H1 (cell line): Measurements from ENCODE around the gene MARCHF9. TPM values are rescaled to one million over a fixed set of nuclear protein-coding genes. Genes with fewer than 3 reads are reported as not detected.

Experiments
- CTCF ChIA-PET: fragments of 300-600 bp; sonication (Branson Sonifier 250); formaldehyde crosslinking; loops from one replicate; lab custom pipeline; 2021; ENCODE audit not compliant: partially characterized antibody; lab: Charles Lee
- POLR2A ChIA-PET: fragments of 300-600 bp; sonication (Branson Sonifier 250); formaldehyde crosslinking; loops from one replicate; lab custom pipeline; 2021; ENCODE audit warnings: inconsistent platforms; ENCODE audit not compliant: partially characterized antibody; lab: Charles Lee
- DNase-seq, 2 experiments: peaks; one replicate each; pipeline versions ENCODE4 v3.0.0 to v3.0.0-alpha.2; 2010 to 2022; ENCODE audit warnings: low spot score in 2 of 2, low read depth in 1 of 2, mixed read lengths in 1 of 2
- FAIRE-seq: peaks from 2 replicates; lab custom pipeline; 2011; peaks lifted over from hg19 to GRCh38; lab: Jason Lieb, UNC
- H2AFZ ChIP-seq: 2 replicates; pipeline ENCODE4 v1.8.1; 2012; ENCODE audit warnings: low read length, inconsistent platforms
- H2AK5ac ChIP-seq: 2 replicates; pipeline ENCODE4 v1.6.1; 2013; ENCODE audit warnings: low read depth, low read length
- H2BK120ac ChIP-seq: replicated peaks from 2 replicates; pipeline ENCODE3; 2013; ENCODE audit warnings: low read depth, low read length, inconsistent platforms
- H2BK12ac ChIP-seq: 2 replicates; pipeline ENCODE4 v1.6.1; 2013; ENCODE audit warnings: low read depth, low read length
- H2BK15ac ChIP-seq: 2 replicates; pipeline ENCODE4 v1.6.1; 2013; ENCODE audit warnings: low read length
- H2BK20ac ChIP-seq: 2 replicates; pipeline ENCODE4 v1.6.1; 2013; ENCODE audit warnings: low read length
- H2BK5ac ChIP-seq: 2 replicates; pipeline ENCODE4 v1.6.1; 2013; ENCODE audit warnings: low read depth, low read length
- H3K14ac ChIP-seq: 2 replicates; pipeline ENCODE4 v1.6.1; 2013; ENCODE audit warnings: inconsistent platforms; ENCODE audit not compliant: insufficient read length
- H3K18ac ChIP-seq: 2 replicates; pipeline ENCODE4 v1.6.1; 2013; ENCODE audit warnings: low read length; ENCODE audit errors: extremely low read depth
- H3K23ac ChIP-seq: 2 replicates; pipeline ENCODE4 v1.6.1; 2013; ENCODE audit warnings: inconsistent platforms; ENCODE audit not compliant: insufficient read length
- H3K23me2 ChIP-seq: 2 replicates; pipeline ENCODE4 v1.6.1; 2013; ENCODE audit warnings: low read depth, low read length
- H3K27ac ChIP-seq: 2 replicates; pipeline ENCODE4 v1.6.1; 2011; ENCODE audit warnings: low read depth, low read length, inconsistent platforms
- H3K27me3 ChIP-seq, 4 experiments: replicated peaks in 1 of 4; 1 replicate in 1 of 4; 2 replicates in 3 of 4; pipeline versions ENCODE4 v1.6.1 to v1.8.1; 2011 to 2013; ENCODE audit warnings: low read length in 3 of 4, mild to moderate bottlenecking in 3 of 4, inconsistent platforms in 2 of 4, mixed read lengths in 2 of 4, moderate library complexity in 1 of 4; ENCODE audit not compliant: control insufficient read depth in 3 of 4, insufficient read depth in 3 of 4; ENCODE audit errors: extremely low read depth in 1 of 4
- H3K36me3 ChIP-seq, 4 experiments: 2 replicates each; pipeline versions ENCODE4 v1.6.1 to v1.8.1; 2011 to 2013; ENCODE audit warnings: mild to moderate bottlenecking in 4 of 4, low read length in 3 of 4, moderate library complexity in 2 of 4, control low read depth in 1 of 4, inconsistent platforms in 1 of 4; ENCODE audit not compliant: insufficient read depth in 4 of 4, control insufficient read depth in 2 of 4
- H3K4ac ChIP-seq: replicated peaks from 2 replicates; pipeline ENCODE3; 2013; ENCODE audit warnings: low read length, low read depth, mixed read lengths, inconsistent platforms; ENCODE audit not compliant: insufficient read length
- H3K4me1 ChIP-seq, 4 experiments: replicated peaks in 1 of 4; 1 replicate in 1 of 4; 2 replicates in 3 of 4; pipeline versions ENCODE4 v1.6.1 to v1.8.1; 2011 to 2013; ENCODE audit warnings: low read length in 3 of 4, inconsistent platforms in 2 of 4, mixed read lengths in 1 of 4; ENCODE audit not compliant: insufficient read depth in 4 of 4, control insufficient read depth in 3 of 4
- H3K4me2 ChIP-seq, 2 experiments: 2 replicates each; pipeline versions ENCODE4 v1.6.1 to v1.8.1; 2011 to 2013; ENCODE audit warnings: low read depth in 2 of 2, low read length in 2 of 2, control low read depth in 1 of 2, inconsistent platforms in 1 of 2, mild to moderate bottlenecking in 1 of 2; ENCODE audit not compliant: insufficient read depth in 1 of 2
- H3K4me3 ChIP-seq, 4 experiments: fragments of 200-600, 300-600 bp in 1 of 4; sonication (generic), shearing (Covaris generic), sonication (Bioruptor Twin) in 1 of 4; 2 replicates each; pipeline versions ENCODE4 v1.5.1 to v1.8.1; 2011 to 2016; ENCODE audit warnings: low read length in 4 of 4, low read depth in 3 of 4, control low read depth in 2 of 4, inconsistent platforms in 2 of 4, mild to moderate bottlenecking in 2 of 4, mixed read lengths in 1 of 4, moderate library complexity in 1 of 4; ENCODE audit not compliant: insufficient read depth in 2 of 4; ENCODE audit errors: extremely low read depth in 1 of 4
- H3K56ac ChIP-seq: replicated peaks from 2 replicates; pipeline ENCODE3; 2013; ENCODE audit warnings: low read depth, mild to moderate bottlenecking, mixed read lengths, low read length, inconsistent platforms; ENCODE audit not compliant: insufficient read length
- H3K79me1 ChIP-seq: 2 replicates; pipeline ENCODE4 v1.6.1; 2013; ENCODE audit warnings: low read depth, low read length, control low read depth
- H3K79me2 ChIP-seq, 2 experiments: 2 replicates each; pipeline versions ENCODE4 v1.6.1 to v1.8.1; 2012 to 2013; ENCODE audit warnings: low read length in 2 of 2, mild to moderate bottlenecking in 2 of 2, inconsistent platforms in 1 of 2; ENCODE audit not compliant: insufficient read depth in 2 of 2, control insufficient read depth in 1 of 2
- H3K9ac ChIP-seq, 4 experiments: replicated peaks in 1 of 4; 1 replicate in 1 of 4; 2 replicates in 3 of 4; pipeline versions ENCODE4 v1.6.1 to v1.8.1; 2011 to 2013; ENCODE audit warnings: low read depth in 3 of 4, low read length in 3 of 4, control low read depth in 2 of 4, mild to moderate bottlenecking in 2 of 4, moderate library complexity in 2 of 4, inconsistent platforms in 1 of 4; ENCODE audit errors: extremely low read depth in 1 of 4
- H3K9me3 ChIP-seq, 2 experiments: 2 replicates each; pipeline versions ENCODE4 v1.6.1 to v1.8.1; 2012 to 2013; ENCODE audit warnings: mild to moderate bottlenecking in 2 of 2, moderate library complexity in 2 of 2, control low read depth in 1 of 2, inconsistent platforms in 1 of 2, low read depth in 1 of 2, low read length in 1 of 2, mixed read lengths in 1 of 2; ENCODE audit not compliant: insufficient read depth in 2 of 2
- H4K20me1 ChIP-seq, 2 experiments: replicated peaks in 1 of 2; 2 replicates each; pipeline versions ENCODE3 to v1.8.1; 2011 to 2013; ENCODE audit warnings: inconsistent platforms in 2 of 2, low read length in 2 of 2, mild to moderate bottlenecking in 1 of 2; ENCODE audit not compliant: insufficient read depth in 2 of 2, control insufficient read depth in 1 of 2
- H4K5ac ChIP-seq: 2 replicates; pipeline ENCODE4 v1.6.1; 2013; ENCODE audit warnings: low read length, low read depth, mixed read lengths, inconsistent platforms; ENCODE audit not compliant: insufficient read length
- H4K8ac ChIP-seq: 2 replicates; pipeline ENCODE4 v1.8.0; 2013; ENCODE audit warnings: mild to moderate bottlenecking, moderate library complexity, low read length, inconsistent platforms; ENCODE audit not compliant: insufficient read depth; ENCODE audit errors: extremely low read depth
- H4K91ac ChIP-seq: replicated peaks from 2 replicates; pipeline ENCODE3; 2013; ENCODE audit warnings: low read length, mixed read lengths, inconsistent platforms; ENCODE audit not compliant: insufficient read length
- CBX8 ChIP-seq: fragments of 300-800, 300-1000 bp; sonication (generic); IDR thresholded peaks from 2 replicates; pipeline ENCODE4 v1.7.1; 2016; ENCODE audit warnings: low read depth, low read length, borderline replicate concordance
- KDM4A ChIP-seq: IDR thresholded peaks from one replicate; pipeline ENCODE4 v1.7.1; 2012; ENCODE audit warnings: low read depth, mild to moderate bottlenecking, moderate library complexity, low read length, inconsistent platforms; ENCODE audit not compliant: severe bottlenecking
- POLR2AphosphoS5 ChIP-seq: IDR thresholded peaks from 2 replicates; pipeline ENCODE4 v1.6.1; 2011; ENCODE audit warnings: low read depth, low read length
- SIN3A ChIP-seq, 2 experiments: IDR thresholded peaks in 1 of 2; conservative IDR thresholded peaks in 1 of 2; 2 replicates each; pipeline ENCODE4 v1.6.1; 2011 to 2012; ENCODE audit warnings: low read length in 2 of 2, improper control_type of control experiment in 1 of 2, low read depth in 1 of 2, mild to moderate bottlenecking in 1 of 2
- SIRT6 ChIP-seq: IDR thresholded peaks from one replicate; pipeline ENCODE4 v1.7.1; 2012; ENCODE audit warnings: low read length, inconsistent platforms
- TAF7 ChIP-seq: optimal IDR thresholded peaks from 2 replicates; pipeline ENCODE3; 2011; ENCODE audit warnings: low read depth, mild to moderate bottlenecking, inconsistent platforms, low read length, moderate library complexity, borderline replicate concordance
- WGBS, 2 experiments: shearing (Covaris generic) in 1 of 2; methylation state at CpG; one replicate each; pipeline versions ENCODE4 v1.1.6 to v1.1.7; 2013 to 2015; ENCODE audit warnings: low lambda C conversion rate in 2 of 2, mixed read lengths in 2 of 2, inconsistent platforms in 1 of 2, low coverage in 1 of 2, missing lambda C conversion rate in 1 of 2; ENCODE audit not compliant: insufficient replicate concordance in 2 of 2, insufficient coverage in 1 of 2, insufficient read length in 1 of 2; ENCODE audit errors: extremely low coverage in 1 of 2, missing lambda C conversion rate in 1 of 2; 5-methylcytosine and 5-hydroxymethylcytosine counted together
- polyA plus RNA-seq, 7 experiments: library from polyadenylated mRNA; depleted of rRNA in 3 of 7; stranded (reverse) in 5 of 7; unstranded in 2 of 7; fragments of >200 nt in 5 of 7; fragments of 200-250 nt in 2 of 7; gene quantifications; 1 replicate in 5 of 7; 2 replicates in 1 of 7; 4 replicates in 1 of 7; pipeline versions ENCODE4 v1.2.1 to v1.2.3, GENCODE V29; 2011 to 2013; ENCODE audit warnings: missing spikeins in 2 of 7, mixed read lengths in 2 of 7
- total RNA-seq: library from RNA; stranded (reverse); fragmentation: NEBNext Ultra II Directional; extraction: Animal tissue kit (Norgen Biotek cat#: 25700); gene quantifications from 2 replicates; pipeline ENCODE4 v1.2.1, GENCODE V29; 2021
- TF ChIP-seq, protein P1 (sequence below): IDR thresholded peaks from 2 replicates; pipeline ENCODE4 v1.6.1; 2012; ENCODE audit warnings: low read length, inconsistent platforms
- TF ChIP-seq, protein P2 (sequence below): IDR thresholded peaks from 2 replicates; pipeline ENCODE4 v1.6.1; 2011; ENCODE audit warnings: low read length, improper control_type of control experiment
- TF ChIP-seq, protein P3 (sequence below): IDR thresholded peaks from 2 replicates; pipeline ENCODE4 v1.6.1; 2012; ENCODE audit warnings: inconsistent platforms

Gene MARCHF9
- total and polyA plus RNA-seq, 2 of the 8 experiments (the other 6 are each of a cell fraction or from before 2014, with no cell fraction given): 6.4 to 7.8 TPM

GRCh38 chr12:57741413-57741789 is 13.5 kb upstream of the MARCHF9 start:
- H2AK5ac ChIP-seq: no peak overlapping the region
- TF ChIP-seq, protein P1, sequence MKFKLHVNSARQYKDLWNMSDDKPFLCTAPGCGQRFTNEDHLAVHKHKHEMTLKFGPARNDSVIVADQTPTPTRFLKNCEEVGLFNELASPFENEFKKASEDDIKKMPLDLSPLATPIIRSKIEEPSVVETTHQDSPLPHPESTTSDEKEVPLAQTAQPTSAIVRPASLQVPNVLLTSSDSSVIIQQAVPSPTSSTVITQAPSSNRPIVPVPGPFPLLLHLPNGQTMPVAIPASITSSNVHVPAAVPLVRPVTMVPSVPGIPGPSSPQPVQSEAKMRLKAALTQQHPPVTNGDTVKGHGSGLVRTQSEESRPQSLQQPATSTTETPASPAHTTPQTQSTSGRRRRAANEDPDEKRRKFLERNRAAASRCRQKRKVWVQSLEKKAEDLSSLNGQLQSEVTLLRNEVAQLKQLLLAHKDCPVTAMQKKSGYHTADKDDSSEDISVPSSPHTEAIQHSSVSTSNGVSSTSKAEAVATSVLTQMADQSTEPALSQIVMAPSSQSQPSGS: no peak
- no peak for TF ChIP-seq CBX8
- TF ChIP-seq SIN3A (conservative IDR thresholded peaks at IDR 0.05 in 1 of 2, IDR thresholded peaks at IDR 0.05 in 1 of 2; ENCODE audit: low read depth in 1 of 2, low read length in 2 of 2): no peak
- TF ChIP-seq SIRT6: no peak
- no peak for TF ChIP-seq POLR2AphosphoS5
- no peak for TF ChIP-seq TAF7
- TF ChIP-seq, protein P2, sequence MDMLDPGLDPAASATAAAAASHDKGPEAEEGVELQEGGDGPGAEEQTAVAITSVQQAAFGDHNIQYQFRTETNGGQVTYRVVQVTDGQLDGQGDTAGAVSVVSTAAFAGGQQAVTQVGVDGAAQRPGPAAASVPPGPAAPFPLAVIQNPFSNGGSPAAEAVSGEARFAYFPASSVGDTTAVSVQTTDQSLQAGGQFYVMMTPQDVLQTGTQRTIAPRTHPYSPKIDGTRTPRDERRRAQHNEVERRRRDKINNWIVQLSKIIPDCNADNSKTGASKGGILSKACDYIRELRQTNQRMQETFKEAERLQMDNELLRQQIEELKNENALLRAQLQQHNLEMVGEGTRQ: no peak
- TF ChIP-seq KDM4A: no peak
- TF ChIP-seq, protein P3, sequence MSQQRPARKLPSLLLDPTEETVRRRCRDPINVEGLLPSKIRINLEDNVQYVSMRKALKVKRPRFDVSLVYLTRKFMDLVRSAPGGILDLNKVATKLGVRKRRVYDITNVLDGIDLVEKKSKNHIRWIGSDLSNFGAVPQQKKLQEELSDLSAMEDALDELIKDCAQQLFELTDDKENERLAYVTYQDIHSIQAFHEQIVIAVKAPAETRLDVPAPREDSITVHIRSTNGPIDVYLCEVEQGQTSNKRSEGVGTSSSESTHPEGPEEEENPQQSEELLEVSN: no peak

More at GRCh38 chr12:57741413-57741789, 13.5 kb upstream of the MARCHF9 start:
- H4K20me1 ChIP-seq: peaks cover 0 to 6% of the 10 kb centered on the region in 2 experiments
- 77% methylated on average over 1 of the region's 1 CpG; no CpG with 5 or more reads in 1 of the 2 experiments for WGBS, 2 experiments
- no peak overlapping the region for H3K27ac ChIP-seq
- H3K79me2 ChIP-seq: no peaks in the 10 kb centered on the region
- no peak overlapping the region for H3K4me3 ChIP-seq
- H3K9ac ChIP-seq: no peak overlapping the region
- H2AFZ ChIP-seq: no peak overlapping the region
- H3K23me2 ChIP-seq: peaks cover 6% of the 10 kb centered on the region
- H3K23ac ChIP-seq: no peak overlapping the region
- H3K27me3 ChIP-seq: peaks cover 33 to 54% (median 50%) of the 10 kb centered on the region in 4 experiments
- peak overlapping the region in 1 of 2 experiments; percentile 23; a peak in 1 of 4 replicates for H3K4me2 ChIP-seq
- H3K14ac ChIP-seq: no peak overlapping the region
- H2BK120ac ChIP-seq: no peak overlapping the region
- H3K56ac ChIP-seq: no peak overlapping the region
- peak overlapping the region; percentile 62; the same call in 1 of the 2 replicates for H2BK15ac ChIP-seq
- H4K91ac ChIP-seq: no peak overlapping the region
- peaks cover 6% of the 10 kb centered on the region for H3K79me1 ChIP-seq
- H3K18ac ChIP-seq: no peak overlapping the region
- peaks cover 0 to 10% (median 5%) of the 10 kb centered on the region in 4 experiments; a peak in 5 of 8 replicates for H3K36me3 ChIP-seq
- H3K9me3 ChIP-seq: no peaks in the 10 kb centered on the region; a peak in 1 of 4 replicates
- no peak overlapping the region for H4K5ac ChIP-seq
- H2BK12ac ChIP-seq: no peak overlapping the region
- peaks cover 0 to 28% (median 14%) of the 10 kb centered on the region in 4 experiments; a peak in 6 of 7 replicates for H3K4me1 ChIP-seq
- no peak overlapping the region for H4K8ac ChIP-seq
- no peak overlapping the region for H2BK20ac ChIP-seq
- no peak overlapping the region for H3K4ac ChIP-seq
- no peak for DNase-seq
- CTCF ChIA-PET: interaction anchor here (0.6 to 11.2 kb wide), 14 partner anchors 8 to 222 kb away, joined by 3 to 149 read pairs (median 4); partner anchors contain the start of genes ARHGEF25, DDIT3 and OS9
- POLR2A ChIA-PET: interaction anchor here (1.0 to 3.9 kb wide), 7 partner anchors 9 to 133 kb away, joined by 3 to 25 read pairs (median 4); partner anchors contain the start of genes CDK4, EEF1AKMT3 and METTL1
- no peak overlapping the region for H2BK5ac ChIP-seq
- FAIRE-seq: no peak
